Measurements from ENCODE around the gene FLT3LG.
A peak's percentile ranks its signal among the peaks of the same experiment; 100 is the strongest.
"Not testable (repeated sequence)": the region's sequence is repeated elsewhere in the genome, so short reads cannot be mapped to it uniquely, and the experiment has no call there.

The FLT3LG gene

DNA sequence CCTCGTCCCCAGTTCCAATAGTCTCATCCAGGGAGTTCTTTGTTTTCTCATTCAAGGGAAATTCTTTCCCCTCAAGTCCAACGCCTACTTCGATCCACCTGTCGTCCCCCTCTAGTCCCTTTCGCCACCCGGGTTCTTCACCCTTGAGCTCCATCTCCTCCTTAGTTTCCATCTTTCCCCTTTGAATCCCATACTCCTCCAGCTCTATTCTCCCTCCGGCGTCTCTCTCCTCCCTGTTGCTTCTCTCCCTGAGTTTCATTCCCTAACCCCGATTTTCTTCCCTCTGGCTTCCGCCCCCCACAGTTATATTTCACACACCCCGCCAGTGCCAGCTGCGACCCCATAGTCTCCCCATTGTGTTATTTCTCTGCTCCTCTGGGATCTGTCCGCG, 32.1 kb upstream of the FLT3LG start:
- no peak for DNase-seq (ENCODE audit: low read depth, low spot score)
- Histone ChIP-seq H3K27me3 (ENCODE audit: insufficient read depth, insufficient read length) (peaks cover 47% of the 10 kb centered on the region), H3K36me3 (ENCODE audit: insufficient read depth, insufficient read length, low read length) (peaks cover 11% of the 10 kb centered on the region), H3K4me1 (ENCODE audit: insufficient read depth, insufficient read length) (peaks cover 4% of the 10 kb centered on the region), H3K4me3 (ENCODE audit: insufficient read length, low read depth) (no peak overlapping the region), H3K9me3 (ENCODE audit: insufficient read depth, low read length) (no peaks in the 10 kb centered on the region), H3K9ac (ENCODE audit: insufficient read length, low read depth) (no peak overlapping the region)
- TF ChIP-seq YY1 (IDR thresholded peaks at IDR 0.05; ENCODE audit: insufficient read depth, insufficient read length) (no peak), ZNF274 (IDR thresholded peaks at IDR 0.05; ENCODE audit: low read depth, low read length) (no peak), SUZ12 (IDR thresholded peaks at IDR 0.05; ENCODE audit: extremely low read depth, insufficient read depth, insufficient read length) (no peak)

DNA sequence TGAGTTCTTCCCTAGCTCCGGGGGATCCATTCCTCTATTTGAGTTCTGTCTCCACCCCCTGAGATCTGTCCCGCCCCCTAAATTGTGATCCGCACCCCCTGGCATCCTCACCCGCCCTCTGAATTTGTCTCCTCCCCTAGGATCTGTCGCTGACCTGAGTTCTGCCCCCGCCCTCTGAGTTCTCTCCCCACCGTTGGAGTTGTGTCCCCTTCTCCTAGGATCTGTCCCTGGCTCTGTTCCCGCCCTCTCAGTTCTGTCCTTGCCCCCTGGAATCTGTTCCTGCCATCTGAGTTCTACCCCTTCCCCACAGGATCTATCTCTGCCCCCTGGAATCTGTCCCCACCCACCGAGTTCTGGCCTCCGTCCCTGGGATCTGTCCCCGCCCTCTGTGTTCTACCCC, 31.7 kb upstream of the FLT3LG start:
- Histone ChIP-seq H3K27me3 (ENCODE audit: insufficient read depth, insufficient read length) (peaks cover 46% of the 10 kb centered on the region), H3K36me3 (ENCODE audit: insufficient read depth, insufficient read length, low read length) (peaks cover 15% of the 10 kb centered on the region), H3K9ac (ENCODE audit: insufficient read length, low read depth) (no peak overlapping the region), H3K9me3 (ENCODE audit: insufficient read depth, low read length) (no peaks in the 10 kb centered on the region), H3K4me1 (ENCODE audit: insufficient read depth, insufficient read length) (peaks cover 4% of the 10 kb centered on the region), H3K4me3 (ENCODE audit: insufficient read length, low read depth) (no peak overlapping the region)
- DNase-seq (ENCODE audit: low read depth, low spot score): no peak
- no peak for TF ChIP-seq SUZ12 (IDR thresholded peaks at IDR 0.05; ENCODE audit: extremely low read depth, insufficient read depth, insufficient read length)
- TF ChIP-seq ZNF274 (IDR thresholded peaks at IDR 0.05; ENCODE audit: low read depth, low read length): no peak
- TF ChIP-seq YY1 (IDR thresholded peaks at IDR 0.05; ENCODE audit: insufficient read depth, insufficient read length): no peak

DNA sequence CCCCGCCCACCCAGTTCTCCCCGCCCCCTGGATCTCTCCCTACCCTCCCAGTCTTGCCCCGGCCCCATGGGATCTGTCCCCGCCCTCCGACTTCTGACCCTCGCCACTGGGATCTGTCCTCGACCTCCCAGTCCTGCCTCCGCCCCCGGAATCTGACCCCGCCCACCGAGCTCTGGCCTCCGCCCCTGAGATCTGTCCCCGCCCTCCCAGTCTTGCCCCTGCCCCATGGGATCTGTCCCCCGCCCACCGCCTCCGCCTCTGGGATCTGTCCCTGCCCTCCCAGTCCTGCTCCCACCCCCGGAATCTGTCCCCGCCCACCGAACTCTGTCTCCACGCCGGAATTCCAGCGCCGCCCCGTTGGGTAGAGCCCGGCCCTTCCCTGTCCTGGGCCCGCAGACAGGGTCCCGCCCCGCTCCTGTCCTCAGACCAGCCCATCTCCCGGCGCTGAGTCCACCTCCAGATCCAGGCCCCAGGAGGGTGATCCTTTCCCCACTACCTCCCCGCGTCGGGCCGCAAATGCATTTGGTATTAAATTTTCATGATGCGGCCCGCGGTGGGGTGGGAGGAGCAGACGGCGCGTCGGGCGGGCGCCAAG, 31.1 kb upstream of the FLT3LG start:
- DNase-seq (ENCODE audit: low read depth, low spot score): peak; percentile 90
- peaks cover 41% of the 10 kb centered on the region for H3K27me3 ChIP-seq (ENCODE audit: insufficient read depth, insufficient read length)
- H3K9me3 ChIP-seq (ENCODE audit: insufficient read depth, low read length): no peaks in the 10 kb centered on the region
- H3K9ac ChIP-seq (ENCODE audit: insufficient read length, low read depth): peak overlapping the region; percentile 51
- peak overlapping the region; percentile 63 for H3K4me3 ChIP-seq (ENCODE audit: insufficient read length, low read depth)
- peaks cover 4% of the 10 kb centered on the region for H3K4me1 ChIP-seq (ENCODE audit: insufficient read depth, insufficient read length)
- no peak for TF ChIP-seq ZNF274 (IDR thresholded peaks at IDR 0.05; ENCODE audit: low read depth, low read length)
- no peak for TF ChIP-seq YY1 (IDR thresholded peaks at IDR 0.05; ENCODE audit: insufficient read depth, insufficient read length)
- no peak for TF ChIP-seq SUZ12 (IDR thresholded peaks at IDR 0.05; ENCODE audit: extremely low read depth, insufficient read depth, insufficient read length)
- peaks cover 20% of the 10 kb centered on the region for H3K36me3 ChIP-seq (ENCODE audit: insufficient read depth, insufficient read length, low read length)

DNA sequence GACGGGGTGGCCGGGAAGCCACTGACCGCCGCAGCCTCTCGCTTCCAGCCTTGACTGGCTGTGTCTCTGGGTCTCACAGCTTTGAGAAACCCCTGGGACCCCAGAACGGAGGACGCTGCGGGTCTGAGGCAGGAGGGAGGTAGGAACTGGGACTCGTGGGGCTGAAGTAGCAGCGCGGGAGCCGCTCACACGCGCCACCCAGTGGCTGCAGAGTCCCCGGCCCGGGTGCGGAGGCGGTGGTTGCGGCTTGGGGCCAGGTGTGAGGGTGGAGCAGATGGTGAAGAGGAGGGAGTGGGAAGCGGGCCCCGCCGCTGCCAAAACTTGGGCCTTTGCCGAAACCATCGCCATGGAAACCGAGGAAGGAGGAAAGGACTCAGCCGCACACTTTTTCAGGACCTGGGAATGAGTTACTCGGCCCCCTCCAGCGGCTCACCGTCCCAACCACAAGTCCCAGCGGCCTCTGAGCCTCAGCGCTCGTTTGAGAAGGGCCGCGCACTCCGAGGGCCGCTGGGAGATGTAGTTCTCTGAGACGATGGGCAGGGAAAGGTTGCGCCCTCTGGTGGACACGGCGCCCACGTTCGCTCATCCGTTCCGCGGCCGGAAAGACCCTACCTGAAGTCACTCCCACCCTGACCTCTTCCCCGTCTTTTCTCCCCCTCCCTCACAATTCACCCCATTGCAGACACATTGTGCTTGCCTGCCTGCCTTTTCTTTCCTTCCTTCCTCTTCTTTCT, 30.5 kb upstream of the FLT3LG start:
- H3K36me3 ChIP-seq (ENCODE audit: insufficient read depth, insufficient read length, low read length): peaks cover 26% of the 10 kb centered on the region
- peaks cover 8% of the 10 kb centered on the region for H3K4me1 ChIP-seq (ENCODE audit: insufficient read depth, insufficient read length)
- no peaks in the 10 kb centered on the region for H3K9me3 ChIP-seq (ENCODE audit: insufficient read depth, low read length)
- H3K9ac ChIP-seq (ENCODE audit: insufficient read length, low read depth): peak overlapping the region; percentile 51
- peak overlapping the region; percentile 63 for H3K4me3 ChIP-seq (ENCODE audit: insufficient read length, low read depth)
- TF ChIP-seq YY1 (IDR thresholded peaks at IDR 0.05; ENCODE audit: insufficient read depth, insufficient read length) (no peak), SUZ12 (IDR thresholded peaks at IDR 0.05; ENCODE audit: extremely low read depth, insufficient read depth, insufficient read length) (no peak), ZNF274 (IDR thresholded peaks at IDR 0.05; ENCODE audit: low read depth, low read length) (no peak)
- DNase-seq (ENCODE audit: low read depth, low spot score): peak; percentile 85
- peaks cover 34% of the 10 kb centered on the region for H3K27me3 ChIP-seq (ENCODE audit: insufficient read depth, insufficient read length)

DNA sequence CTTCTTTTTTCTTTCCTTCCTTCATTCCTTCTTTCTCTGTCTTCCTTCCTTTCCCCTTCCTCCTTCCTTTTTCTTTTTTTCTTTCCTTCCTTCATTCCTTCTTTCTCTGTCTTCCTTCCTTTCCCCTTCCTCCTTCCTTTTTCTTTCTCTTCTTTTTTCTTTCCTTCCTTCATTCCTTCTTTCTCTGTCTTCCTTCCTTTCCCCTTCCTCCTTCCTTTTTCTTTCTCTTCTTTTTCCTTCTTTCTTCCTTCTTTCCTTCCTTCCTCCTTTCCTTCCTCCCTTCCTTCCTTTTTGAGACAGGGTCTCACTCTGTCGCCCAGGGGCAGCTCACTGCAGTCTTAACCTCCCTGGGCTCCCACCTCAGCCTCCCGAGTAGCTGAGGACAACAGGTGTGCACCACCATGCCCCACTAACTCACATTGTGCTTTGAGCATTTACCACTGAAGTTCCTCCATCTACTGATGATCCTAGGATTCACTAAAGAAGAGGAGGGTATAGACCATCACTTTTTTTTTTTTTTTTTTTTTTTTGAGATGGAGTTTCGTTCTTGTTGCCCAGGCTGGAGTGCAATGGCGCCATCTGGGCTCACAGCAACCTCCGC, 29.8 kb upstream of the FLT3LG start:
- not testable (repeated sequence) for DNase-seq (ENCODE audit: low read depth, low spot score); H3K9ac ChIP-seq (ENCODE audit: insufficient read length, low read depth); H3K4me3 ChIP-seq (ENCODE audit: insufficient read length, low read depth); H3K4me1 ChIP-seq (ENCODE audit: insufficient read depth, insufficient read length); H3K9me3 ChIP-seq (ENCODE audit: insufficient read depth, low read length)
- Histone ChIP-seq H3K27me3 (ENCODE audit: insufficient read depth, insufficient read length) (peaks cover 28% of the 10 kb centered on the region), H3K36me3 (ENCODE audit: insufficient read depth, insufficient read length, low read length) (peaks cover 33% of the 10 kb centered on the region)

DNA sequence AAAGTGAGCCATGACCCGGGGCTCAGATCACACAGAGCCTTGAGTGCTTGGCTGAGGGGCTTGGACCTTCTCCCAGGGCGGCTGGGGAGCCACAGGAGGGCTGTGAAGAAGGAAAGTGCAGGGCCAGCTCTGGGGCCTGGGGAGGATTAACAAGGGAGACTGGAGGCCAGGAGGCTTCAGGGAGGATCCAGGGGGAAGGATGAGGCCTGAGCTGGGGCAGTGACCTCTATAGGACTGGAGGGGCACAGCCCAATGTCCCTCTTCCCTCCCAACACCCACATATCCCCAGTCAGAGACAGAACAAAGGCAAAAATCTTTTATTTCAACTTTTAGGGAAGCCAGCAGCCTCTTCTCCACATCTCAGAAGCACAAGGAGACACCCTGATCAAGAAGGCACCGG, 28.0 kb upstream of the FLT3LG start:
- Histone ChIP-seq H3K36me3 (ENCODE audit: insufficient read depth, insufficient read length, low read length) (peaks cover 46% of the 10 kb centered on the region), H3K9me3 (ENCODE audit: insufficient read depth, low read length) (no peaks in the 10 kb centered on the region), H3K27me3 (ENCODE audit: insufficient read depth, insufficient read length) (peaks cover 10% of the 10 kb centered on the region), H3K9ac (ENCODE audit: insufficient read length, low read depth) (no peak overlapping the region), H3K4me3 (ENCODE audit: insufficient read length, low read depth) (no peak overlapping the region), H3K4me1 (ENCODE audit: insufficient read depth, insufficient read length) (peaks cover 6% of the 10 kb centered on the region)
- TF ChIP-seq SUZ12 (IDR thresholded peaks at IDR 0.05; ENCODE audit: extremely low read depth, insufficient read depth, insufficient read length): no peak
- TF ChIP-seq YY1 (IDR thresholded peaks at IDR 0.05; ENCODE audit: insufficient read depth, insufficient read length): no peak
- no peak for TF ChIP-seq ZNF274 (IDR thresholded peaks at IDR 0.05; ENCODE audit: low read depth, low read length)
- DNase-seq (ENCODE audit: low read depth, low spot score): no peak
